DMS53 (cell line): ENCODE measurements around the gene FBXO7.

ENCODE experiments used
- DNase-seq: peaks from one replicate; lab custom pipeline; 2025; lab: John Stamatoyannopoulos, UW

Gene FBXO7

DNA sequence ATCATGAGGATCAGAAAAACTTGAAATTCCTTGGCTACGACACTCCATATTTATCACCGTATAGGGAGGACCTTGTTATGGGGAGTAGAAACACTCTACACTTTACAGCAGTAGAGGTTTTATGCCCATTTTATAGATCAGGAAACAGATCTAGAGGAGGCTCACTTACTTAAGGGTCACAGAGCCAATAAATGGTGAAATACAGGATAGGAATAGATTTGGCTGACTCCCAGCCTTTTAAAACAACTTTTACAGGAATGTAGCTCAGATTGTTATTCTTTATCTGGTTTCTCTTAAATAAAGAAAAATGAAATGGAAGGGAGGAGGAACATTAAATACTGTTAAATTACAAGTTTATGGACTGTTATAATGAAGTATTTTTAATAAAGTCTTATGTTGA lies 14.8 kb downstream of the FBXO7 start:
- DNase-seq: no peak

DNA sequence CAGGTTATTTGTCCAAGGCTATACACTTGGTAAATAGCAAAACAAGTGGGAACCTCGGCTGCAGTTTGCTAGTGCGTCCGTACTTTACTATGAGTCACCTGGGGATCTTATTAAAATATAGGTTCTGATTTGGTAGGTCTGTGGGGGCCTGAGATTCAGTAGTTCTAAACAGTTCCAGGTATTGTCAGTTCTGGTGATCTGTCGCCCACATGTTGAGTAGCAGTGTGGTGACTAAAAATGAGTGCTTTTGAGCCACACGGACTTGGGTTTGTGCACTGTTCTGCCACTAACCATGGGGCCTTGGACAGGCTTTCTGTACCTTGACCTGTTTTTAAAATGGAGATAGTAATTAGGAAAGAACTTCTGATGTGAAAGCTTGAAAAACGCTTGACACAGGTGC lies 15.7 kb downstream of the FBXO7 start:
- DNase-seq: no peak

DNA sequence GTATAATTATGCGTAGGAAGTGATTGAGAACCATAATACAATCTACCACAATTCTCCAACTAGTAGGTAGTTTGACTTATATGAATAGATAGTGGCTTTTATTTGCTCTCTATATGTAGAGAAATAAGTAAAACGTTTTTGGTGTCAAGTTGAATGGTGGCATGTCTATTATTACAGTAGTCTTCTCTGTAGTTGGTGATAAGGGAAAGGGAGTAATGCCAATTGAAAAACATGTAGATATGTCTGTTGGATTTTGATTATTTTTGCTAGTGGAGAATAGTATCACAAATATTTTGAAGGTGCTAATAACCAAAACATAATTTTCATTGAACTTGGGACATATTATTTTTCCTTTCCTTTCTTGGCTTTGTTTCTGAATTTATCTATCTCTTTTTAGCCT lies 17.5 kb downstream of the FBXO7 start:
- no peak for DNase-seq

DNA sequence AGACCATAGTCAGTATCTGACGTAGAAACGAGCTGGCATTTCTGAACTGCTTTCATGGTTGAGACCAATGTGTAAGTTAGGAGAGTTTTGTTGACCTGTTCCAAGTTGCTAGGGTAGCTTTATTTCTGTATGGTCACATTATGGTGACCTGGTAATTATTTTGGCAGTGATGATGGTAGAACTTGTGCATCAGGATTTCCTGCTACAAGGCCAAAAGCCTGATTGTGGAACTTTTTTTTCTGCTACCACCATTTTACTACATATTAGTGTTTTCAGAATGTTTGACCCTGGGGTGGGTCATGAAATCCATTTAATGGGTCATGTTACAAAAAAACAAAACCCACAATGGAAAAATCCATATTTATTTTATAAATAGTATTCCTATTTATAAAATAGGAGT lies 18.9 kb downstream of the FBXO7 start:
- no peak for DNase-seq

DNA sequence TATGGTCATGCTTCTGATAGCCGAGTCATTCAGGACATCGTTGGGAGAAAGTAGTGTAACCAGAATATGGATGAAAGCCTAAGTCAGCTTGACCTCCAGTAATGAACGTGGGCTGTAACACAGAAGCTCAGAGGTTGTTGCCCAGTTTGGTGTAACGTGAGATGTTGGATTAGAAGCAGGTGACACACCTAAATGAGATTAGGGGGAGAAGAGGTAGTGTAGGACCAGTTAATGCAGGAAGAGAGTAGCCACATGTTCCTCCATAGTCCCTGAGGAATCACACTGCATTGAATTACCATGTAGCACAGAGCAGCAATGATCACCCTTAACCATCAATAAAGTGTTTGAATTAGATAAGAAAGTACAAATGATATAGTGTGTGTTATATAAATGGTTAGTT lies 20.4 kb downstream of the FBXO7 start:
- no peak for DNase-seq

DNA sequence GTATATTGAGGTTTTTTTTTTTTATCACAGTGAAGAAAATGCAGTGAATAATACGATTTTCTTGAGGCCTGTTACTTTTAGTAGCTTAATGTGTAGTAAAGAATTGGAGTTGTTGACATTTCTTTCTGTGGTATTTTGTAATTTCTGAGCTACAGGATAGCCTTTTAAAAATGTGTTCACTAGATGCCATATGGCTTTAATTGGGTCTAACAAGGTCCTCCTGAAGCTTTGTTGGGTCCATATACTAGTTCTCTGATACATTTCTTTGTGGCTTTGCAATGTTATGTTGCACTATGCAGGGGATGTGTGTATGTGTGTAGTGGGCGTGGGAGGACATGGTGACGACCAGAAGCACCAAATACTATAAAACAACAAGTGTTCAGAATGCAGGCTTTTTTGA lies 25.1 kb downstream of the FBXO7 start:
- DNase-seq: no peak

DNA sequence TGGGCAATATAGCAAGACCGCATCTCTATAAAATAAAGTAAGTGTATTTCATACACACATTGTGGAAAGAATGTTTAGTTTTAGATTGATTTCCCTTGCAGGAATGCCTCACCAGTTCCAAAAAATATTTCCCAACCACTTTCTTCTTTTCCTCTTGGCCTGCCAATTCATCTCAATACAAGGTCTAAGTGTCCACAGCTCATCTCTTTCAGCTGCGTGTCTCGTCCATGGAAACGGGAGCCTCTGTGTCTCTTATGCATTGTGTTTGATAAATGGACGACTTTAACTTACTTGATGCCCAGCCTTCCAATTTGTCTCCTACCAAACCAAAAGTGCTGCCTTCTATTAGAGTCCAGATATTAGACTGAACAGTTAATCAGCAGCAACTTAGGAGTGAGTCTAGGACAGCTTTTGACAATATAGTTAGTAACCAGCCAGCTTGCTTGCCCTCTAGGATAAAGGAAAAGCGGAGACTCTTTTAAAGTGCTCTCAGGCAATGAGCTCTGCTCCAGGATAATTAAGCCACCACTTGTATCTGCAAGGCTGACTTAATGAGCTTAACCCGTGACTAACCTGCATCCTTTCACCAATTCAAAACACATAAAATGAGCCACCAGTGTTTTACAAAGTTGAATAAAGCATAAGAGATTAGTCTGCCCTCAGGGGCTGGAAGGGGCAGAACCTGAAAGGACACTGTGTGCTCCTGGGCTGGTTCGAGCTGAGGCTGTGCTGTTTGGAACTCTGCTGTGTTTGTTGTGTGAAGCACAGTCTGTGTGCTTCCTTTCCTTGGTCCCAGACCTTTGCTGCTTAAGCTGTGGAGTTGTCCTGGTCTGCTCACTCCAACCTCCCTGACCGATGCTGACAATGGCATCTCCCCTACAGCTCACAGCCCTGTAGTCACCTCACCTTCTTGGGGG lies 27.5 kb downstream of the FBXO7 start:
- DNase-seq: no peak

DNA sequence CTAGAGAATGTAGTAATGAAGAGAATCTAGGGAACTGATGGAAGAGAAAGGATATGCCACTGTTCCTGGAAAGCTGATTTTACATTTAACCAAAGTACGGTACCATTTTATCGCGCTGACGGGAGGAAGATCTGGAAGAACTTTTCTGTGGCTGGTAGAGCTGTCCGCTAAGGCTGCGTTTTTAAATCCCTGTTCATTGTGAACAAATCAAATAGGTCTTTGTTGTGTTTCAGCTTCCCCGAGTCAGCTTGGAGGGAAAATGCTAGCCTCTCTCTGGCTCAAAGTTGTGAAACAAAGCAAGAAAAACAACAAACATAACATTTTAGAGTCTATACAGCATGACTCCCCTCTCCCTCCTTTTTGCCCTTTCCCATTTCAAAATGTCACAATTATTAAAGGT lies 34.4 kb downstream of the FBXO7 start:
- no peak for DNase-seq

DNA sequence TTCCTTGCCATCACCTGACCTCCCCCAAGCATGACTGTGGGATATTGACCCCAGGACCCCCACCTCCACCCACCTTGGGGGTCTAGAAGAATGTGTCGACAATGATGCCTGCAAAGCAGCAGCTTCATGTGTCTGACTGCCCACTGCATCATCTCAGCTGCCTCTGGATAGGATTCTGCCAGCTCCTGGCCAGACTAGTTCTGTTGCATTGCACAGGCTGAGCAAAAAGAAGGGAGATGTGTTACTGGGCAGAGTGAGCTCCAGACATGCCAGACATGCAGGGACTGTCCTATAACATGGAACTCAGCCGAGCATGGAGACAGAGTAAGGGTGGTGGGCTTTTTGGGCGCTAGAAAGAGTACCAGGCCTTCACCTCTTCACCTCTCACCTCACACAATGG lies 36.7 kb downstream of the FBXO7 start:
- no peak for DNase-seq

DNA sequence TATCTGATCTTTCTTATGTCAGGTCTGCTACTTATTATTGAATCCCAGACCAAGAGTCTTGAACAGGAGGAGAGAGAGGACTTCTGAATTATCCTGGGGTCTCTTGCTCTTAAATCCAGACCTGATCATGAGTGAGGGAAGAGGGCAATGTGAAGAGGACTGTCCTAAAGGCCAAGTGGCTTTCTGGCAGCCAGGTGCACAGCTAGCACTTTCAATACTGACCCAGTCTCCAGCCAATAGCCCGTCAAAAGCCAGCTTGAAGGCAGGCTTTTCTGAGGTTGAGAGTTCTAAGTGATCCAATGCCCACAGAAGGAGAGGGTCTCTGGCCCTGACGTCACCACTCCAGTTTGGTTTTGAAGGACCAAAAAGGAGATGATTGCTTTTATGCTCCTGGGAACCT lies 37.2 kb downstream of the FBXO7 start:
- no peak for DNase-seq

DNA sequence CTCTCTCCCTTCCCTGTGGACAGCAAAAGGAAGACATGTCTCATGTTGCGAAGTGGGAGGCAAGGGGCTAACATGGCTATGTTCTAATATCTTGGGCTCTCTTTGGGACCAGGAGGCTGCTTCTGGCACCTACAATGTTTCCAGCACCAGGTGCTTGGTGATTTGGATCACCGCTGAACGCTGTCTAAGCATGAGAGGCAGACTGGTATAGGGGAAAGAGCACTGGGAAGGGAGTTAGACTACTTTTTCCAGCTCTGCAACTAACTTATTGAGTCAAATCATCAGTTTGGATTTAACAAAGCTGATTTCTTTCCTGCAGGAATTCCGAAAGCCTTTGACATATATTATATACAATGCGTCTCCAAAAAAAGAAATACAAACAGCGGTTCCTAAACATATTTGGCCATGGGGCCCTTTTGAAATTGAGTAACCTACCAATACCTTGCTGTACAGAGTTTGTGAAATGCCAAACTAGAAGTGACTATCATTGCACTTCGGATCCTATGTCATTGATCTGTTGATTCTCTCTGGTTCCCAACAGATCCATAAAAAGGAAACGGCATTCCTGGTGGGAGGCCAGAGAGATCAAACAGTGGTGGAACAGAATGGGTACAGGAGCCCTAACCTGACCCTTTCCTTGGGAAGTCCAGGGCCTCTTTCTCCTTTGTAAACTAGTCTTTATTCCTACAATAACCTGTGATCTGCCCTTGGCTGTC lies 37.8 kb downstream of the FBXO7 start:
- DNase-seq: no peak

DNA sequence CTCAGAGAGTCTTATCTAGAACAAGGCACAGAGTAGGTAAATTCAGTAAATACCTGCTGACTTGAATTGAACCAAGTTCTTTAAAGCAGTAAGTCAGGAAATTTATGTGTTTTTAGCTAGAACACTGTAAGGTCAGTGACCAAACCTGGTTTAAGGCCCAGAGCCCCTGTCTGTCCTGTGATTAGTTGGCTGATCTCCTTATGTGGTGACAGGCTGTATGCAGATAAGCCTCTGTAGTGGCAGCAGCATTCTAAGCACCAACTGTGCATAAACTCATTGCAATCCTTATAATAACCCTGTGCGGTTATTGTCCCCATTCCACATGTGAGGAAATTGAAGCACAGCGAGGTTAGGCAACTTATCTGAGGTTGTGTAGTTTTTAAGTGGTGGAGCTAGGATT lies 40.5 kb downstream of the FBXO7 start:
- DNase-seq: no peak

DNA sequence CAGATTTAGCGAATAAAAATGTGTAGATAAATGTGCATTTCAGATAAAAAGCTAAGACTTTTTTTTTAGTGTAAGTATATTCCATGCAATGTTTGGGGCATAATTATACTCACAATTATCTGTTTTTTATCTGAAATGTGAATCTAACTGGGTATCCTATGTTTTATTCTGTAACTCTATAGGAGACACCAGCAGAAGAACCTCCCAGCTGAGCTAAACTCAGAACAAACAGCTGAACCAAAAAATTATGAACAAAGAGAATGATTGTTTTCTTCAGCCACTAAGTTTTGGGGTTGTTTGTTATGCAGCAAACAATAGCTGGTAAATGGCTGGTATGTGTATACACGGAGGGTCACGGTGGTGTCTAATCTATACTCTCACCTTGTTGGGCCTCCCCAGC lies 42.9 kb downstream of the FBXO7 start:
- no peak for DNase-seq

DNA sequence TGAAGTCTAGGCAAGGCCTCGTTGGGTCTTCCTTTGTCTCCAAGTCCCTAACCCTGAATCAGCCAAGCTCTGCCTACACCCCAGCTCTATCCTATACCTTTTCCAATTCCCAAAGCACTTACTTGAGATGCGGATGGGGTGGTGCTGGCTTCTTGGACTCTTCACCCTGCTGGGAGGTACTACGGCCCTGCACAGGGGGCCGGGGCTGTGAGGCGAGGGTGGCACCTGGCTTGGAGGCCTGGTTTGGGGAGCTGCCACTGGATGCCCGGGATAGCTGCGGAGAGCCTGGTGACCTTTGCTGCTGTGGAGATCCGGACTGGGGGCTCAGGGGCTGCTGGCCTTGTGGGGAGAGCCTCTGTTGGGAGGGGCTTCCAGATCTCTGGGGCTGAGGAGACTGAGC lies 43.3 kb downstream of the FBXO7 start:
- no peak for DNase-seq

DNA sequence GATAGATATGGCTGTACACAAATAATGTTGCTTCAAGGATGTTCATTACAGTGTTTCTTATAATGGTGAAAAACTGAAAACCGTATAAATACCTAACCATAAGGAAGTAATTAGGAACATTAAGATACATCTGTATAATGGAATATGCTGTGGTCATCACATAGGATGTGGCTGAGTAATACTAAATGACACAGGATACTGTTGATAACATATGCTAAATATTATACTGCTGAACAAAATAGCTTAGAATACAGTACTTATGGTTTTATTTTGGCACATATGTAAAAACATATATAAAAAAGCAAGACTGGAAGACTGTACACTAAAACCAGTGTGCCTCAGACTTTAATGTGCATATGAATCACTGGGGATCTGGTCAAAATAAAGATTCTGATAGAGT lies 43.8 kb downstream of the FBXO7 start:
- DNase-seq: no peak

DNA sequence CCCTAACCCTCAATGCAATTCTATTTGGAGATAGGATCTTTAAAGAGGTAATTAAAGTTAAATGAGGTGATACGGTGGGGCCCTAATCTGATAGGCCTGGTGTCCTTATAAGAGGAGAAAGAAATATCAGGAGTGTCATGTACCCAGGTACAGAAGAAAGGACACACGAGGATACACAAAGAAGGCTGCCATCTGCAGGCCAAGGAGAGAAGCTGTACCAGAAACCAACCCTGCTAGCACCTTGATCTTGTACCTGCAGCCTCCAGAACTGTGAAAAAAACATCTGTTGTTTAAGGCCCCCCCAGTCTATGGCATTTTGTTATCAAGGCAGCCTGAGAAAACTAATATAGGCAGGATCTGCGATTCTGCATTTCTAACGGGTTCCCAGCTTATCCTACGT lies 44.2 kb downstream of the FBXO7 start:
- DNase-seq: peak; percentile 22

DNA sequence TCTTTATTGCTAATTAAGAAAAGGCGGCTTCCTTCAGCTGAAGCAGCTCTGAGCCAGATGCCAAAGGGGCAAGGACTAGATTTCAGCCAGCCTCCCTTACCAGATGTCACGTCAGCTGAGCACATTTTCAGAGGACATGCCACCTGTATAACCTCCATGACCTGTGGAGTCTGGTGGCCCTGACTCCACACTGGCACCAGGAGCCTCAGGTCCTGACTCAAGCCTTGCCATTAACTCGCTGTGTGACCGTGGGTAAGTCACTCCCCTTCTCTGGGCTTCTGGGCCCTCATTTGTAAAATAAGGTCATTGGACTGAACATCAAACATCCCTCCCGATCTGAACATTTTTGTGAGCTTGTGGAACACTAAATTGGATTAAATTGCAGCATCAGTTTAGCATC lies 46.0 kb downstream of the FBXO7 start:
- DNase-seq: no peak

DNA sequence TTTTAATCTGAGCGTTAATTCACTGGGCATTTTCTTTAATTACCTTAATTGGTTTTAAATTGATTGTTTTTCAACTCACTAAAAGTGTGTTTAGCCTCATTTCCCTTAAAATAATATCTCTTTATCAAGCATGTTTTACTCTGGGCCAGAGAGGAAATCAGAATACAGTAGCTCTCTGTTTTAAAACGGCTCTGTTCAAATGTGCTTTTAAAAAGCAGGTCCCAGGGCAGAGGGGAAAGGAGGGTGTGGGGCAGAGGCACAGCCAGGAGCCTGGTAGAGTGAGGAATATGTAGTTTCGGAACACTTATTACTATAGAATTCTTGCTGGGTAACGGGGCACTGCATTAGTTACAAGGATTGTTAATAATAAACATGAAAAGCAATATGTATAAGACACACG lies 47.6 kb downstream of the FBXO7 start:
- no peak for DNase-seq

DNA sequence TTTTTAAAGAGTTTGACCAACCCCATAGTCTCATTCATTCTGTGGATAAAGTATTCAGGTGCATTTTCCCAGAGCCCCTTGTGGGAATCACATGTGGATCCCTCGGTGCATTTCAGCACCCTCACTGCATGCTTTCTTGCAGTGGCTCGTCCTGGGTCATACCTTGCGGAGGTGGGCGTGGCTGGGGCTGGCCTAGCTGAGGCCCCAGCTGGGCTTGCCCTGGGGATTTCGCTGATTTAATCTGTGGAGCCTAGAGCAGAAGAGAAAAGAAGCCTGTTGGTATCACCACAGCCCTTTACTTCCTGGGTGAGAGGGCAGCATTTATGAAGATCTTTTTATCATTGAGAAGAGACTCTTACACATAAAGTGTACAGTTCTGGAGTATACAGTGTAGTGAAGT lies 53.1 kb downstream of the FBXO7 start:
- DNase-seq: no peak

DNA sequence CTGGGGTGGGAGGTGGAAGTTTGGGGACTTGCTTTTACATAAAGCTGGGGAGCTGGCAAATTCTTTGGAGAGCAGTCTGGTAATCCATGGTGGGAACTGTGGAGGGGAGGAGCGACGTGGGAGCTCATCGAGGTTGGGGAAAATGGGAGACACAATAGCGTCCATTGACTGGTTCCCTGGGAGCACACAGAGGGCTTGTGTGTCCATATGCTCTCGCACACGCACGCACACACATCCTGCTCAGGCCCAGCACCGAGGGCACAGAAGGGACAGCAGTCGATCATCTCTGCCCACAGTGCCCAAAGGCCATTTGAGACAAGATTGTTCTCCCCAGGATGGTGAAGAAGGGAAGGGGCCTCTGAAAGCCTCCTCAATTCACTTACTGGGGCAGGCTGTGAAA lies 53.7 kb downstream of the FBXO7 start:
- no peak for DNase-seq

DNA sequence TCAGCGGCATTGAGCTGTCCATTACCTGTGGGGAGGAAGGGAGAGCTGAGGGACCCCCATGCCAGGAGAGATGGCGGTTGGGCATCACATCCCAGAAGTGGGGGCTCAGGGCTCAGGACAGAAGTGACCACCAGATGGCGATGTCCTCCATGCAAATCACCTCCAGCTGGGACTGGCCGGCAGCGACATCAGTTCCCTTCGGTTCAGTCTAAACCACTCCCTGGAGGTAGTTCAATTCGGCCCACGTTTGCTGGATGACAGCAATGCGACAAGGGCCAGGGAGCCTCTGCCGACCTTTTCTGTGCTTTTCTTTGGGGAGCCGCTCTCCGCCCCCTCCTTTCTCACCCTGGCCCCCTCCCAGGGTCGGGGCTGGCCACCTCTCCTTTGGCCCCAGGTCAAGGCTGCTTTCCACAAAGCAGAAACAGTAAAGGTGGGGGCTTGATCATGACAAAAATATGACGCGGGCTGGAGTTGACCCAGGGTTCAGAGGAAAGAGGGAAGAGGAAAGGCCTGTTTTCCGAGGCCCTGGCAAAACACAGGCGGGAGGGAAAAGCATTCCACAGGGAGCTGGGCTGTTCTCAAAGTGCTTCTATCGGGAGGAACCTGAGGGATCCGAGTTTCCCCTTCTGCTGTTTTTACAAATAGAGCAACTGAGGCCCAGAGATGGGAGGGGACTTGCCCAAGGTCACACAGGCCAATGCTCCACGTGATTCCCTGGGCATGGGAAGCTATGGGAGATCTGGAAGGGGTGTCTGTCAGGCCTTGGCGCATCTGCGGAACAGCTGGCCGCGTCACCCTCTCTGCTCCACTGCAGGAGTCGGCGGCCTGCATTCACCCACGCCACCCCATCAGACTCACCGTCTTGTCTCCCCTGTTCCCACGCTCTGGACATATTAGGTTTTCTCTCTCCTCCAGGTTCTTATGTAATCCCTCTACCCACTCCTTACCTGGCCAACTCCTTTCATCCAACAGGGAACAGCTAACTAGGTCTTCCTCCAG lies 54.7 kb downstream of the FBXO7 start:
- peak; percentile 70 for DNase-seq

DNA sequence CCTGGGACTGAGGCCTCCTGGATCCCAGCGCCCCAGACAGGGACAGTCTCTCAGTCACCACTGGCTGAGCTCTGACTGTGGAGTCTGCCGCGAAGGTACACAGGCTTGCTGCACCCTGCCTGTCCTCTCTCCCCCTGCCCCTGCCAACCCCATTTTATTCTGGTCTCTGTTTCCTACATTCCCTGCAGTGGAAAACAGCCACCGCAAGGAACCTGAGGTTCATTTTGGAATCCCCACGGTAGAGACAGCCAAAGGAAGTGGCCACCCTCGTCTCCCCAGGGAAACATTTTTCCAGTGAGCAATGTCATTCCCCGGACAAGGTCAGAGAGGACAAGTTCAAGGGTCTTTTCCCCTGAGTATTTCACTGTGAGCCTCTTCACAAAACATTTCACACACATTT lies 56.6 kb downstream of the FBXO7 start:
- DNase-seq: no peak
